ENCODE data around the gene SPO11. TPM values are rescaled to one million over a fixed set of nuclear protein-coding genes. Genes with fewer than 3 reads are reported as not detected.

Gene SPO11
- total RNA-seq, 1 experiment from 2014 or later = not detected

GRCh38 chr20:57326667-57327455 lies 2.7 kb upstream of the SPO11 start:
- intact Hi-C loops (cut with micrococcal nuclease) = no loop called here
- Histone ChIP-seq H3K4me2 (ENCODE audit: low read length) (peak overlapping the region; percentile 36), H3K9ac (ENCODE audit: low read length) (no peak overlapping the region), H3K79me2 (ENCODE audit: insufficient read depth, low read length) (no peaks in the 10 kb centered on the region), H3K36me3 (ENCODE audit: control insufficient read depth in 1 of 2, insufficient read depth in 2 of 2, low read length in 2 of 2) (no peaks in the 10 kb centered on the region), H3K27ac (ENCODE audit: low read depth, low read length) (no peak overlapping the region), H4K20me1 (ENCODE audit: insufficient read depth) (no peaks in the 10 kb centered on the region), H3K4me1 (ENCODE audit: control insufficient read depth in 1 of 2, insufficient read depth in 2 of 2, low read length in 2 of 2) (peaks cover 21 to 31% of the 10 kb centered on the region in 2 experiments), H3K27me3 (ENCODE audit: insufficient read depth, low read length) (peaks cover 14% of the 10 kb centered on the region), H3K9me3 (ENCODE audit: control insufficient read depth in 1 of 2, insufficient read depth in 1 of 2, low read depth in 1 of 2, low read length in 2 of 2) (no peaks in the 10 kb centered on the region), H3K4me3 (replicated peaks in 1 of 2; ENCODE audit: low read depth in 1 of 2, low read length in 2 of 2) (no peak overlapping the region), H2AFZ (ENCODE audit: low read depth, low read length, poor library complexity, severe bottlenecking) (no peak overlapping the region), H3K9me2 (ENCODE audit: insufficient read depth) (no peaks in the 10 kb centered on the region)
- POLR2A ChIA-PET = no interaction called here
- DNase-seq (ENCODE audit: low read depth, low spot score) (peak; percentile 33), ATAC-seq (peak; percentile 90)
- TF ChIP-seq SIN3A (IDR thresholded peaks at IDR 0.05; ENCODE audit: low read depth) (no peak; the same call in 1 of the 2 replicates), EZH2phosphoT487 (IDR thresholded peaks at IDR 0.05; ENCODE audit: borderline replicate concordance) (no peak), ZNF274 (IDR thresholded peaks at IDR 0.05; ENCODE audit: low read depth, low read length) (no peak), TCF7L2 (IDR thresholded peaks at IDR 0.05; ENCODE audit: borderline replicate concordance, extremely low read depth, insufficient read depth, insufficient read length) (peak; percentile 82), POLR2AphosphoS5 (IDR thresholded peaks at IDR 0.05; ENCODE audit: low read depth, low read length) (no peak), CBX3 (IDR thresholded peaks at IDR 0.05; ENCODE audit: low read depth) (peak; percentile 68; the same call in 1 of the 2 replicates), EZH2 (IDR thresholded peaks at IDR 0.05) (no peak), CEBPB (IDR thresholded peaks at IDR 0.05; ENCODE audit: low read depth) (no peak), SRF (IDR thresholded peaks at IDR 0.05; ENCODE audit: low read depth) (no peak), JUND (IDR thresholded peaks at IDR 0.05) (peak; percentile 29; the same call in 1 of the 2 replicates), YY1 (IDR thresholded peaks at IDR 0.05; ENCODE audit: extremely low read depth, insufficient replicate concordance, low read depth, low read length) (no peak), ZFX (IDR thresholded peaks at IDR 0.05) (no peak), RAD21 (IDR thresholded peaks at IDR 0.05; ENCODE audit: low read depth) (no peak)
- TF ChIP-seq, protein P1, sequence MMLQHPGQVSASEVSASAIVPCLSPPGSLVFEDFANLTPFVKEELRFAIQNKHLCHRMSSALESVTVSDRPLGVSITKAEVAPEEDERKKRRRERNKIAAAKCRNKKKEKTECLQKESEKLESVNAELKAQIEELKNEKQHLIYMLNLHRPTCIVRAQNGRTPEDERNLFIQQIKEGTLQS (IDR thresholded peaks at IDR 0.05) = no peak
- TF ChIP-seq, protein P2, sequence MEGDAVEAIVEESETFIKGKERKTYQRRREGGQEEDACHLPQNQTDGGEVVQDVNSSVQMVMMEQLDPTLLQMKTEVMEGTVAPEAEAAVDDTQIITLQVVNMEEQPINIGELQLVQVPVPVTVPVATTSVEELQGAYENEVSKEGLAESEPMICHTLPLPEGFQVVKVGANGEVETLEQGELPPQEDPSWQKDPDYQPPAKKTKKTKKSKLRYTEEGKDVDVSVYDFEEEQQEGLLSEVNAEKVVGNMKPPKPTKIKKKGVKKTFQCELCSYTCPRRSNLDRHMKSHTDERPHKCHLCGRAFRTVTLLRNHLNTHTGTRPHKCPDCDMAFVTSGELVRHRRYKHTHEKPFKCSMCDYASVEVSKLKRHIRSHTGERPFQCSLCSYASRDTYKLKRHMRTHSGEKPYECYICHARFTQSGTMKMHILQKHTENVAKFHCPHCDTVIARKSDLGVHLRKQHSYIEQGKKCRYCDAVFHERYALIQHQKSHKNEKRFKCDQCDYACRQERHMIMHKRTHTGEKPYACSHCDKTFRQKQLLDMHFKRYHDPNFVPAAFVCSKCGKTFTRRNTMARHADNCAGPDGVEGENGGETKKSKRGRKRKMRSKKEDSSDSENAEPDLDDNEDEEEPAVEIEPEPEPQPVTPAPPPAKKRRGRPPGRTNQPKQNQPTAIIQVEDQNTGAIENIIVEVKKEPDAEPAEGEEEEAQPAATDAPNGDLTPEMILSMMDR (IDR thresholded peaks at IDR 0.05 in 2 of 3, conservative IDR thresholded peaks at IDR 0.05 in 1 of 3; ENCODE audit: borderline replicate concordance in 1 of 3, insufficient read depth in 1 of 3, low read depth in 2 of 3, low read length in 2 of 3) = no peak
- TF ChIP-seq, protein P3, sequence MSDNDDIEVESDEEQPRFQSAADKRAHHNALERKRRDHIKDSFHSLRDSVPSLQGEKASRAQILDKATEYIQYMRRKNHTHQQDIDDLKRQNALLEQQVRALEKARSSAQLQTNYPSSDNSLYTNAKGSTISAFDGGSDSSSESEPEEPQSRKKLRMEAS (IDR thresholded peaks at IDR 0.05) = no peak
- TF ChIP-seq, protein P4, sequence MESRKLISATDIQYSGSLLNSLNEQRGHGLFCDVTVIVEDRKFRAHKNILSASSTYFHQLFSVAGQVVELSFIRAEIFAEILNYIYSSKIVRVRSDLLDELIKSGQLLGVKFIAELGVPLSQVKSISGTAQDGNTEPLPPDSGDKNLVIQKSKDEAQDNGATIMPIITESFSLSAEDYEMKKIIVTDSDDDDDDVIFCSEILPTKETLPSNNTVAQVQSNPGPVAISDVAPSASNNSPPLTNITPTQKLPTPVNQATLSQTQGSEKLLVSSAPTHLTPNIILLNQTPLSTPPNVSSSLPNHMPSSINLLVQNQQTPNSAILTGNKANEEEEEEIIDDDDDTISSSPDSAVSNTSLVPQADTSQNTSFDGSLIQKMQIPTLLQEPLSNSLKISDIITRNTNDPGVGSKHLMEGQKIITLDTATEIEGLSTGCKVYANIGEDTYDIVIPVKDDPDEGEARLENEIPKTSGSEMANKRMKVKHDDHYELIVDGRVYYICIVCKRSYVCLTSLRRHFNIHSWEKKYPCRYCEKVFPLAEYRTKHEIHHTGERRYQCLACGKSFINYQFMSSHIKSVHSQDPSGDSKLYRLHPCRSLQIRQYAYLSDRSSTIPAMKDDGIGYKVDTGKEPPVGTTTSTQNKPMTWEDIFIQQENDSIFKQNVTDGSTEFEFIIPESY (IDR thresholded peaks at IDR 0.05; ENCODE audit: extremely low read depth, insufficient replicate concordance, low read length) = no peak
- RAD21 ChIA-PET (ENCODE audit: low non-redundant PET in 1 of 2, low total read pairs in 2 of 2, uncharacterized antibody in 2 of 2, unreplicated experiment in 2 of 2) = no interaction called here
- BruUV-seq (replicated peaks) = no TSS peak
- CTCF ChIA-PET = interaction anchor here (1.3 kb wide), 1 partner anchor 235 kb away, joined by 4 read pairs; no protein-coding TSS in a partner anchor
